Right lobe of liver (tissue), 6 donors: ENCODE measurements around the gene SCCPDH. TPM values are rescaled to one million over a fixed set of nuclear protein-coding genes. Genes with fewer than 3 reads are reported as not detected.

ENCODE experiments used
- ATAC-seq, 4 donors: fragments of 200-7000 bp; cut with Tn5 transposase; one replicate each; pipeline ENCODE4 v1.9.1; 2020; ENCODE audit warnings: mild to moderate bottlenecking in 4 of 4, moderate library complexity in 4 of 4
- DNase-seq, 3 donors: peaks; one replicate each; pipeline ENCODE4 v3.0.0-alpha.2; 2020
- H3K27ac ChIP-seq, 3 donors: fragments of 200-600 bp; one replicate each; pipeline ENCODE4 v1.8.0; 2022
- H3K27me3 ChIP-seq, 2 donors: fragments of 200-600 bp; one replicate each; pipeline ENCODE4 v1.8.0; 2022
- H3K36me3 ChIP-seq, 4 donors: fragments of 200-600 bp; sonication (generic) in 1 of 4; one replicate each; pipeline versions ENCODE4 v1.5.1 to v1.8.0; 2017 to 2022; ENCODE audit warnings: control low read depth in 1 of 4
- H3K4me1 ChIP-seq, 4 donors: fragments of 200-600 bp; sonication (generic) in 1 of 4; one replicate each; pipeline versions ENCODE4 v1.5.1 to v1.8.0; 2017 to 2022; ENCODE audit warnings: control low read depth in 1 of 4
- H3K4me3 ChIP-seq, 3 donors: fragments of 200-600 bp; one replicate each; pipeline ENCODE4 v1.8.0; 2022
- H3K9me3 ChIP-seq, 4 donors: fragments of 200-600 bp; sonication (generic) in 1 of 4; one replicate each; pipeline versions ENCODE4 v1.5.1 to v1.8.0; 2017 to 2022; ENCODE audit warnings: control low read depth in 1 of 4
- CTCF ChIP-seq, 4 donors: fragments of 200-600 bp in 3 of 4; fragments of 450-650 bp in 1 of 4; IDR thresholded peaks; one replicate each; pipeline versions ENCODE4 v1.5.1 to v1.8.0; 2016 to 2022; ENCODE audit warnings: antibody characterized with exemption in 4 of 4, mild to moderate bottlenecking in 2 of 4
- POLR2A ChIP-seq: fragments of 450-650 bp; IDR thresholded peaks from one replicate; pipeline ENCODE4 v1.6.1; 2017; ENCODE audit warnings: antibody characterized with exemption, mild to moderate bottlenecking
- WGBS: methylation state at CpG from one replicate; pipeline ENCODE4 v1.1.6; 2018; ENCODE audit warnings: low coverage, low lambda C conversion rate; ENCODE audit not compliant: insufficient coverage; ENCODE audit errors: missing lambda C conversion rate; 5-methylcytosine and 5-hydroxymethylcytosine counted together
- intact Hi-C, 2 donors: fragments of 100-400 bp; cut with DNase I; formaldehyde crosslinking; loops; one replicate each; pipeline versions ENCODE4 v1.11.2 to v1.14.1; 2022
- small RNA-seq, 2 experiments: library from RNA; depleted of rRNA; stranded (forward); fragments of <200 nt; gene quantifications; one replicate each; pipeline ENCODE3, GENCODE V24; 2016
- total RNA-seq, 6 experiments: library from RNA; depleted of rRNA in 2 of 6; stranded (reverse); fragments of >200 nt in 2 of 6; fragmentation: NEBNext Ultra II Directional in 3 of 6; extraction: Animal tissue kit (Norgen Biotek cat#: 25700) in 3 of 6; gene quantifications; one replicate each; pipeline versions ENCODE4 v1.1.0 to v1.2.4, GENCODE V29; 2016 to 2023
- donor health status: DM: no; HTN: yes; CAD: no.
- donor health status: DM: no; HTN: no; CAD: no.
- donor health status: DM: no; HTN: no; CAD: no.
- donor health status: DM: no; HTN: yes; CAD: no.
- donor health status: DM: no; HTN: yes; CAD: no.

Gene SCCPDH
- total RNA-seq, 6 experiments from 2014 or later, result 80.3 to 125 (median 85.3) TPM

- intact Hi-C loops, result no loop called here
- Histone ChIP-seq H3K36me3 (no peaks in the 10 kb centered on the region), H3K27me3 (no peaks in the 10 kb centered on the region), H3K9me3 (no peaks in the 10 kb centered on the region), H3K4me3 (no peak overlapping the region), H3K4me1 (no peaks in the 10 kb centered on the region), H3K27ac (no peak overlapping the region)
- WGBS, result 21% methylated on average over 4 of the region's 11 CpGs
- TF ChIP-seq POLR2A (no peak), CTCF (IDR thresholded peaks at IDR 0.05) (no peak)
- no peak for DNase-seq
- ATAC-seq, result no peak
Observed at GRCh38 chr1:246815693-246816270, 91.6 kb downstream of the SCCPDH start.

Small RNAs within 50 kb of the gene (small RNA-seq; reads per million reads assigned to genes)
- 0 reads per million in 2 experiments for gene AC113174.1

Other genes with a start within 250 kb of the SCCPDH start
- 10 to 100 TPM in 1 of 6 experiments, 1 to 10 TPM in 5; 6.3 to 10.0 (median 6.6) TPM for gene SMYD3, start 217.1 kb upstream of the SCCPDH start, total RNA-seq
- gene TFB2M, start 158.1 kb upstream of the SCCPDH start, total RNA-seq, result 10 to 100 TPM; 13.1 to 24.8 (median 19.6) TPM
- 10 to 100 TPM in 5 of 6 experiments, 1 to 10 TPM in 1; 9.8 to 21.7 (median 14.6) TPM for gene CNST, start 158.0 kb upstream of the SCCPDH start, total RNA-seq
- 10 to 100 TPM; 10.3 to 23.4 (median 14.9) TPM for gene AHCTF1, start 207.5 kb downstream of the SCCPDH start, total RNA-seq